Measurements from ENCODE around the gene VDAC2.

GRCh38 chr10:75209921-75210281, 695 bp upstream of the VDAC2 start:
- TF ChIP-seq CTCF (conservative IDR thresholded peaks at IDR 0.05; ENCODE audit: low read length) (no peak), EZH2phosphoT487 (IDR thresholded peaks at IDR 0.05; ENCODE audit: borderline replicate concordance, low read depth, low read length) (no peak)

Data from OCI-LY7 (cell line).